HG03432 (cell line): ENCODE results near the gene SMARCA4.
"Not testable (repeated sequence)": the region's sequence is repeated elsewhere in the genome, so short reads cannot be mapped to it uniquely, and the experiment has no call there.

Experiments
- ATAC-seq: cut with Tn5 transposase; IDR thresholded peaks from one replicate; pipeline ENCODE4 v1.9.1; 2021; ENCODE audit warnings: mild to moderate bottlenecking, moderate library complexity; ENCODE audit not compliant: unreplicated experiment

The SMARCA4 gene

GRCh38 chr19:11092181-11092538 is 131.3 kb downstream of the SMARCA4 start:
- ATAC-seq = no peak

DNA sequence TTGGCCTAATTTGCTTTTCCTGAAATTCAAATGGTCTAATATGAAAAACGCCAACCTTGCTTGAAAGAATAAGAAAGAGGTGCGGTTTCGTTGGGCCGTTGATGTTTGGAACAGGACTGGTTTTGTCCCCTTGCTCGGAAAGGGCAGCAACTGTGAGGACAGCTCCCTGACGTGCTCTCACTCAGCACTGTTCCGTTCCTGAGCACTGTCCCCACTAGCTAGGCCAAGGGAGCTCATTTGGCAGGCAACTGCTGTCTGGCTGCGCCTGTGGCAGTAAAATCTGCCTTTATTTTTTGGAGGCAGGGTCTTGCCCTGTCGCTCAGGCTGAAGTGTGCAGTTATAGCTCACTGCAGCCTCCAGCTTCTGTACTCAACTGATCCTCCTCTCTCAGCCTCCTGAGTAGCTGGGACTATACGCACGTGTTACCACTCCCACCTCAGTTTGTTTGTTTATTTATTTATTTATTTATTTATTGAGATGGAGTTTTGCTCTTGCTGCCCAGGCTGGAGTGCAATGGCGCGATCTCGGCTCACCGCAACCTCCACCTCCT is 132.9 kb downstream of the SMARCA4 start:
- no peak for ATAC-seq

DNA sequence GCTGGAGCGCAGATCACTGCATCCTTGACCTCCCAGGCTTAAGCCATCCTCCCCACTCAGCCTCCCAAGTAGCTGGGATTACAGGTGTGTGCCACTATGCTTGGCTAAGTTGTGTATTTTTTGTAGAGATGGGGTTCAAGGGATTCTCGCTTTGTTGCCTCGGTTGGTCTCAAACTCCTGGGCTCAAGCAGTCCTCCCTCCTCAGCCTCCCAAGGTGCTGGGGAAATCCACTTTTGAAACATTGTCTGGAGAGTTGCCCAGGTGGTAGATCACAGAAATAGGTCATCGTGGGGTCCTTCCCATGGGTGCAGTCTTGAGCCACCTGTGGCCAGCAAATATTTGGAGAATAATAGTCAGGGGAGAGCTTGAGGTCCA is 133.7 kb downstream of the SMARCA4 start:
- no peak for ATAC-seq

GRCh38 chr19:11096210-11096841 is 135.5 kb downstream of the SMARCA4 start:
- peak; percentile 50 for ATAC-seq

DNA sequence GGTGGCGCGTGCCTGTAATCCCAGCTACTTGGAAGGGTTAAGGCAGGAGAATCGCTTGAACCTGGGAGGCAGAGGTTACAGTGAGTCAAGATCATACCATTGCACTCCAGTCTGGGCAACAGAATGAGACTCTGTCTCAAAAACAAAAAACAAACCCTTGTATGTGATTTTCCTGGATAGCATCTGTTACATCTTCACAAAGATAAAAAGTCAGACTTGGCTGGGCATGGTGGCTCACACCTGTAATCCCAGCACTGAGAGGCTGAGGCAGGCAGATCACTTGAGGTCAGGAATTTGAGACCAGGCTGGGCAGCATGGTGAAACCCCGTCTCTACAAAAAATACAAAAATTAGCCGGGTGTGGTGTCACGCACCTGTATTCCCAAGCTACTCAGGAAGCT is 136.5 kb downstream of the SMARCA4 start:
- not testable (repeated sequence) for ATAC-seq

DNA sequence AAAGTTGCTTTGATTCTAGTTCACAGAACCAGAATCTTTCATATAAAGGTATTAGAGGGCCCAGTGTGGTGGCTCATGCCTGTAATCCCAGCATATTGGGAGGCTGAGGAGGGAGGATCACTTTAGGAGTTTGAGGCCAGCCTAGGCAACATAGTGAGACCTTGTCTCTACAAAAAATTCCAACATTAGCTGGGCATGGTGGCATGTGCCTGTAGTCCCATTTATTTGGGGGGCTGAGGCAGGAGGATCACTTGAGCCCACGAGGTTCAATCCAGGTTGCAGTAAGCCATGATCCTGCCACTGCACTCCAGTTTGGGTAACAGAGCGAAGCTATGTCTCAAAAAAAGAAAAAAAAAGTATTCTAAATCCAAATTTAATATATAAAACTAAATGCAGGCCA is 137.5 kb downstream of the SMARCA4 start:
- no peak for ATAC-seq

GRCh38 chr19:11098861-11099260 is 138.0 kb downstream of the SMARCA4 start:
- no peak for ATAC-seq

DNA sequence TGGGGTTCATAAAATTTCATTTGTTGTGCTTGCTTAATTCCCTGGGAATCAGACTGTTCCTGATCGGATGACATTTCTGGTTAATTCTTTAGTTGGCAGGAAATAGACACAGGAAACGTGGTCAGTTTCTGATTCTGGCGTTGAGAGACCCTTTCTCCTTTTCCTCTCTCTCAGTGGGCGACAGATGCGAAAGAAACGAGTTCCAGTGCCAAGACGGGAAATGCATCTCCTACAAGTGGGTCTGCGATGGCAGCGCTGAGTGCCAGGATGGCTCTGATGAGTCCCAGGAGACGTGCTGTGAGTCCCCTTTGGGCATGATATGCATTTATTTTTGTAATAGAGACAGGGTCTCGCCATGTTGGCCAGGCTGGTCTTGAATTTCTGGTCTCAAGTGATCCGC is 139.2 kb downstream of the SMARCA4 start:
- no peak for ATAC-seq

DNA sequence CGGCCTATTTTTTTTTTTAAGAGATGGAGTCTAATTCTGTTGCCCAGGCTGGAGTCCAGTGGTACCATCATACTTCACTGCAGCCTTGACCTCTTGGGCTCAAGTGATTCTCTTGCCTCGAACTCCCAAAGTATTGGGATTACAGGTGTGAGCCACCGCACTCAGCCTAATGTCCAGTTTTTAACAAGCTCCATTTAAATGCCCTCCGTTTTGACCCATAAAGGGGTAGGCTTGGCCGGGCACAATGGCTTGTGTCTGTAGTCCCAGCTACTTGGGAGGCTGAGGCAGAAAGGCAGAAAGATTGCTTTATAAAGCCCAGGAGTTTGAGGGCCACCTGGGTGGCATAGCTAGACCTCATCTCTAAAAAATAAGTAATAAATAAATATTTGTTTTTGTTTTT is 140.2 kb downstream of the SMARCA4 start:
- no peak for ATAC-seq

- no peak for ATAC-seq
Observed at GRCh38 chr19:11102944-11103343, 142.1 kb downstream of the SMARCA4 start.

GRCh38 chr19:11103667-11104066 is 142.8 kb downstream of the SMARCA4 start:
- not testable (repeated sequence) for ATAC-seq

GRCh38 chr19:11105014-11105636 is 144.3 kb downstream of the SMARCA4 start:
- no peak for ATAC-seq

- ATAC-seq = no peak
Observed at GRCh38 chr19:11106477-11106876, 145.6 kb downstream of the SMARCA4 start.

DNA sequence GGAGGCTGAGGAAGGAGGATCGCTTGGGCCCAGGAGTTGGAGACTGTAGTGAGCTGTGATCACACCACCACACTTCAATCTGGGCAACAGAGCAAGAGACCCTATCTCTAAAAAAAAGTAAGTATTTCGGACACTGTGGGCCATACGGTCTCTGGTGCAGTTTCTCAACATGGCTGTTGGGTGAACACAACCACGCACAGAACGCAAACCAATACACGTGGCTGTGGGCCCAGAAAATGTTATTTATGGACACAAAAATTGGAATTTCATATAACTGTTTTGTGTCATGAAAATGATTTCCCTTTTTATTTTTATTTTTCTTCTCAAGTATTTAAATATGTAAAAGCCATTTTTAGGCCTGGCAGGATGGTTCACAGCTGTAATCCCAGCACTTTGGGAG is 147.9 kb downstream of the SMARCA4 start:
- ATAC-seq = no peak

DNA sequence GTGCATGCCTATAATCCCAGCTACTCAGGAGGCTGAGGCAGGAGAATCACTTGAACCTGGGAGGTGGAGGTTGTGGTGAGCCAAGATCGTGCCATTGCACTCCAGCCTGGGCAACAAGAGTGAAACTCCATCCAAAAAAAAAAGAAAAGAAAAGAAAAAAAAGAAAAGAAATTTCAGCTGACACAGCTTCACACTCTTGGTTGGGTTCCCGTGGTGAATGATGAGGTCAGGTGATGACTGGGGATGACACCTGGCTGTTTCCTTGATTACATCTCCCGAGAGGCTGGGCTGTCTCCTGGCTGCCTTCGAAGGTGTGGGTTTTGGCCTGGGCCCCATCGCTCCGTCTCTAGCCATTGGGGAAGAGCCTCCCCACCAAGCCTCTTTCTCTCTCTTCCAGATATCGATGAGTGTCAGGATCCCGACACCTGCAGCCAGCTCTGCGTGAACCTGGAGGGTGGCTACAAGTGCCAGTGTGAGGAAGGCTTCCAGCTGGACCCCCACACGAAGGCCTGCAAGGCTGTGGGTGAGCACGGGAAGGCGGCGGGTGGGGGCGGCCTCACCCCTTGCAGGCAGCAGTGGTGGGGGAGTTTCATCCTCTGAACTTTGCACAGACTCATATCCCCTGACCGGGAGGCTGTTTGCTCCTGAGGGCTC is 150.4 kb downstream of the SMARCA4 start:
- ATAC-seq = no peak

DNA sequence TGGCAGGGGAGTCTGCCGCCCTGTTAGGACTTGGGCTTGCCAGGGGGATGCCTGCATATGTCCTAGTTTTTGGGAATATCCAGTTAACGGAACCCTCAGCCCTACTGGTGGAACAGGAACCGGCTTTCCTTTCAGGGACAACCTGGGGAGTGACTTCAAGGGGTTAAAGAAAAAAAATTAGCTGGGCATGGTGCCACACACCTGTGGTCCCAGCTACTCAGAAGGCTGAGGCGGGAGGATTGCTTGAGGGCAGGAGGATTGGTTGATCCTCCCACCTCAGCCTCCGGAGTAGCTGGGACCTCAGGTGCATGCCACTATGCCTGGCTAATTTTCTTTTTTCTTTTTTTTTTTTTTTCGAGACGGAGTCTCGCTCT is 150.9 kb downstream of the SMARCA4 start:
- no peak for ATAC-seq
